Measurements from ENCODE around the gene GALNS. TPM values are rescaled to one million over a fixed set of nuclear protein-coding genes. Genes with fewer than 3 reads are reported as not detected.

GALNS gene
- total RNA-seq, 1 experiment from 2014 or later, result 29.5 TPM

GRCh38 chr16:88803264-88803987 is 53.3 kb downstream of the GALNS start, which contains the start of gene CDT1 (continued):
- TF ChIP-seq, protein P1, sequence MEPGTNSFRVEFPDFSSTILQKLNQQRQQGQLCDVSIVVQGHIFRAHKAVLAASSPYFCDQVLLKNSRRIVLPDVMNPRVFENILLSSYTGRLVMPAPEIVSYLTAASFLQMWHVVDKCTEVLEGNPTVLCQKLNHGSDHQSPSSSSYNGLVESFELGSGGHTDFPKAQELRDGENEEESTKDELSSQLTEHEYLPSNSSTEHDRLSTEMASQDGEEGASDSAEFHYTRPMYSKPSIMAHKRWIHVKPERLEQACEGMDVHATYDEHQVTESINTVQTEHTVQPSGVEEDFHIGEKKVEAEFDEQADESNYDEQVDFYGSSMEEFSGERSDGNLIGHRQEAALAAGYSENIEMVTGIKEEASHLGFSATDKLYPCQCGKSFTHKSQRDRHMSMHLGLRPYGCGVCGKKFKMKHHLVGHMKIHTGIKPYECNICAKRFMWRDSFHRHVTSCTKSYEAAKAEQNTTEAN (CRISPR knock-in tag; IDR thresholded peaks at IDR 0.05), result no peak
- TF ChIP-seq NR3C1 (CRISPR knock-in tag; conservative IDR thresholded peaks at IDR 0.05; ENCODE audit: low read depth) (no peak), FOXJ3 (CRISPR knock-in tag; IDR thresholded peaks at IDR 0.05; ENCODE audit: borderline replicate concordance) (no peak), NFATC4 (CRISPR knock-in tag; IDR thresholded peaks at IDR 0.05) (no peak)

- ChIA-PET CTCF (interaction anchor here (2.6 to 3.7 kb wide), 2 partner anchors 35 to 63 kb away, joined by 10 to 31 read pairs; no protein-coding TSS in a partner anchor), POLR2A (no interaction called here)
- Mint-ChIP-seq H3K27me3 (ENCODE audit: low read depth) (no peaks in the 10 kb centered on the region), H3K9me3 (no peaks in the 10 kb centered on the region), H3K36me3 (no peaks in the 10 kb centered on the region), H3K4me1 (no peaks in the 10 kb centered on the region), H3K4me3 (no peak overlapping the region), H3K27ac (0 out of 2 replicates have a peak overlapping the region, but pooled peaks have one; percentile 25)
- no peak for DNase-seq (ENCODE audit: low spot score)
- ATAC-seq, result no peak
- TF ChIP-seq SMAD4 (CRISPR knock-in tag; IDR thresholded peaks at IDR 0.05) (no peak), NFE2L1 (CRISPR knock-in tag; IDR thresholded peaks at IDR 0.05) (no peak)
These were observed 56.5 kb downstream of the GALNS start for GRCh38 chr16:88800277-88800592.

GRCh38 chr16:88799569-88800276 is 57.0 kb downstream of the GALNS start:
- Mint-ChIP-seq H3K27me3 (ENCODE audit: low read depth) (no peaks in the 10 kb centered on the region), H3K36me3 (no peaks in the 10 kb centered on the region), H3K4me3 (no peak overlapping the region), H3K27ac (0 out of 2 replicates have a peak overlapping the region, but pooled peaks have one; percentile 25), H3K4me1 (no peaks in the 10 kb centered on the region), H3K9me3 (no peaks in the 10 kb centered on the region)
- POLR2A ChIA-PET, result no interaction called here
- no peak for DNase-seq (ENCODE audit: low spot score)
- no peak for ATAC-seq
- CTCF ChIA-PET, result interaction anchor here (0.5 to 3.7 kb wide), 4 partner anchors 13 to 62 kb away, joined by 3 to 31 read pairs (median 6); no protein-coding TSS in a partner anchor
- TF ChIP-seq ZNF671 (CRISPR knock-in tag; IDR thresholded peaks at IDR 0.05) (no peak), GTF2I (CRISPR knock-in tag; conservative IDR thresholded peaks at IDR 0.05) (no peak), HMGA2 (CRISPR knock-in tag; IDR thresholded peaks at IDR 0.05) (no peak), NR3C1 (CRISPR knock-in tag; conservative IDR thresholded peaks at IDR 0.05; ENCODE audit: low read depth) (no peak), ATF6 (CRISPR knock-in tag; IDR thresholded peaks at IDR 0.05) (no peak), PRDM15 (CRISPR knock-in tag; IDR thresholded peaks at IDR 0.05) (no peak), NFATC4 (CRISPR knock-in tag; IDR thresholded peaks at IDR 0.05) (no peak), ZNF425 (CRISPR knock-in tag; conservative IDR thresholded peaks at IDR 0.05) (no peak), ZNF232 (CRISPR knock-in tag; IDR thresholded peaks at IDR 0.05) (no peak)
- TF ChIP-seq, protein P2, sequence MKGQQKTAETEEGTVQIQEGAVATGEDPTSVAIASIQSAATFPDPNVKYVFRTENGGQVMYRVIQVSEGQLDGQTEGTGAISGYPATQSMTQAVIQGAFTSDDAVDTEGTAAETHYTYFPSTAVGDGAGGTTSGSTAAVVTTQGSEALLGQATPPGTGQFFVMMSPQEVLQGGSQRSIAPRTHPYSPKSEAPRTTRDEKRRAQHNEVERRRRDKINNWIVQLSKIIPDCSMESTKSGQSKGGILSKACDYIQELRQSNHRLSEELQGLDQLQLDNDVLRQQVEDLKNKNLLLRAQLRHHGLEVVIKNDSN (CRISPR knock-in tag; IDR thresholded peaks at IDR 0.05), result no peak
- TF ChIP-seq, protein P3, sequence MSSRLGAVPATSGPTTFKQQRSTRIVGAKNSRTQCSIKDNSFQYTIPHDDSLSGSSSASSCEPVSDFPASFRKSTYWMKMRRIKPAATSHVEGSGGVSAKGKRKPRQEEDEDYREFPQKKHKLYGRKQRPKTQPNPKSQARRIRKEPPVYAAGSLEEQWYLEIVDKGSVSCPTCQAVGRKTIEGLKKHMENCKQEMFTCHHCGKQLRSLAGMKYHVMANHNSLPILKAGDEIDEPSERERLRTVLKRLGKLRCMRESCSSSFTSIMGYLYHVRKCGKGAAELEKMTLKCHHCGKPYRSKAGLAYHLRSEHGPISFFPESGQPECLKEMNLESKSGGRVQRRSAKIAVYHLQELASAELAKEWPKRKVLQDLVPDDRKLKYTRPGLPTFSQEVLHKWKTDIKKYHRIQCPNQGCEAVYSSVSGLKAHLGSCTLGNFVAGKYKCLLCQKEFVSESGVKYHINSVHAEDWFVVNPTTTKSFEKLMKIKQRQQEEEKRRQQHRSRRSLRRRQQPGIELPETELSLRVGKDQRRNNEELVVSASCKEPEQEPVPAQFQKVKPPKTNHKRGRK (CRISPR knock-in tag; IDR thresholded peaks at IDR 0.05; ENCODE audit: borderline replicate concordance), result no peak
